Stimulated activated CD4-positive, alpha-beta T cell treated with anti-CD3 and anti-CD28 coated beads, Interleukin-1b, Interleukin-23, amount 100 ng/mL, for 24 hours (primary cell): Measurements from ENCODE around the gene MMS19.
"Not testable (repeated sequence)": the region's sequence is repeated elsewhere in the genome, so short reads cannot be mapped to it uniquely, and the experiment has no call there.

Source experiments
- DNase-seq, 4 experiments: peaks; one replicate each; pipeline ENCODE4 v3.0.0-alpha.2; 2020; ENCODE audit warnings: low read depth in 4 of 4, low spot score in 1 of 4

MMS19 gene

GRCh38 chr10:97498076-97498840 is at the start of gene MMS19:
MMS19 (minus strand) TSS chr10:97498422; CDS start chr10:97498384, 38 bp downstream.
- DNase-seq: peak; percentile 99 to 100 (median 100)

- no peak for DNase-seq
Observed at GRCh38 chr10:97547962-97548361, 49.7 kb upstream of the MMS19 start.

- DNase-seq: no peak
Observed at GRCh38 chr10:97547271-97547600, 49.0 kb upstream of the MMS19 start.

GRCh38 chr10:97546456-97547270 is 48.4 kb upstream of the MMS19 start:
- DNase-seq: no peak

GRCh38 chr10:97543025-97543546 is 44.9 kb upstream of the MMS19 start:
- peak in 2 of 4 experiments; percentile 38 to 58 for DNase-seq

GRCh38 chr10:97542169-97543024 is 44.2 kb upstream of the MMS19 start:
- peak in 2 of 4 experiments; percentile 28 to 41 for DNase-seq

GRCh38 chr10:97540669-97541500 is 42.7 kb upstream of the MMS19 start:
- no peak for DNase-seq

GRCh38 chr10:97539523-97540200 is 41.4 kb upstream of the MMS19 start:
- no peak for DNase-seq

GRCh38 chr10:97538839-97539238 is 40.6 kb upstream of the MMS19 start:
- DNase-seq: no peak

GRCh38 chr10:97538411-97538810 is 40.2 kb upstream of the MMS19 start:
- no peak for DNase-seq

GRCh38 chr10:97537186-97537869 is 39.1 kb upstream of the MMS19 start:
- DNase-seq: no peak

GRCh38 chr10:97534746-97535367 is 36.6 kb upstream of the MMS19 start:
- DNase-seq: peak in 1 of 4 experiments; percentile 24

GRCh38 chr10:97533888-97534287 is 35.7 kb upstream of the MMS19 start:
- no peak for DNase-seq

- DNase-seq: no peak
Observed at GRCh38 chr10:97532935-97533671, 34.9 kb upstream of the MMS19 start.

- DNase-seq: no peak
Observed at GRCh38 chr10:97531401-97531986, 33.3 kb upstream of the MMS19 start.

- no peak for DNase-seq
Observed at GRCh38 chr10:97529685-97530465, 31.7 kb upstream of the MMS19 start.

- DNase-seq: not testable (repeated sequence)
Observed at GRCh38 chr10:97528876-97529275, 30.7 kb upstream of the MMS19 start.
